Measurements from ENCODE around the gene SLC35B2. TPM values are rescaled to one million over a fixed set of nuclear protein-coding genes. Genes with fewer than 3 reads are reported as not detected.

SLC35B2 gene
- total and polyA plus RNA-seq, 10 of the 15 experiments (the other 5 are each of a cell fraction or from before 2014, with no cell fraction given), result 11.3 to 45.4 (median 33.8) TPM

DNA sequence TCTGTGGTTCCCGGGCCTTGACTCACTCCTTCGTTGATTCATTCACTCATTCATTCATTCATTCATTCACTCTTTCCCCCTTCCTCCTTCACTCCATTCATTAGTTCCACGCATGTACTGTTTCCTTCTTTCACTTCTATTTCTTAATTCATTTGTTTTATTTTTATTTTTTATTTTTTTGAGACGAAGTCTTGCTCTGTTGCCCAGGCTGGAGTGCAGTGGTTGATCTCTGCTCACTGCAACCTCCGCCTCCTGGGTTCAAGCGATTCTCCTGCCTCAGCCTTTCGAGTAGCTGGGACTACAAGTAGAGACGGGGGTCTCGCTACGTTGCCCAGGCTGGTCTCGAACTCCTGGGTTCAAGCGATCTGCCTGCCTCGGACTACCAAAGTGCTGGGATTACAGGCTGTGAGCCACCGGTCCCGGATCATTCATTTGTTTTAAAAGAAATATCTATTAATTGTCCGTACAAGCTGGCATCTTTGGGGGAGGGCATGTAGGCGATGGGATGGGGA, 8.4 kb upstream of the SLC35B2 start:
- FAIRE-seq, result no peak
- peaks cover 48% of the 10 kb centered on the region for H3K79me2 ChIP-seq (ENCODE audit: control insufficient read depth, insufficient read depth, low read length)
- SMC1A ChIA-PET (ENCODE audit: uncharacterized antibody, unreplicated experiment), result interaction anchor here (3.0 to 4.6 kb wide), 2 partner anchors 72 to 93 kb away, joined by 11 to 79 read pairs; no protein-coding TSS in a partner anchor
- intact Hi-C loops (cut with micrococcal nuclease; ENCODE audit: unreplicated experiment) (loop anchor here (2.0 kb wide), 1 partner anchor 47 kb away; the partner anchor contains the start of gene AARS2), in situ Hi-C loops (cut with MboI) (loop anchor here (5.0 kb wide), 1 partner anchor 72 kb away; no protein-coding TSS in a partner anchor)
- no peak for DNase-seq (ENCODE audit: low read depth, low spot score)
- peak overlapping the region; percentile 99 for H3K27ac ChIP-seq (ENCODE audit: control insufficient read depth, insufficient read depth)
- H2AFZ ChIP-seq (ENCODE audit: control insufficient read depth, low read depth, low read length), result peak overlapping the region; percentile 33
- H3K4me3 ChIP-seq, result peak overlapping the region; percentile 61
- peak overlapping the region; percentile 99 for H3K4me2 ChIP-seq (ENCODE audit: control insufficient read depth, insufficient read depth)
- no TSS peak for BruUV-seq (replicated peaks)
- no peak for ATAC-seq
- RAD21 ChIA-PET (ENCODE audit: unreplicated experiment), result interaction anchor here (1.3 to 3.2 kb wide), 4 partner anchors 9 to 93 kb away, joined by 3 to 20 read pairs (median 6); no protein-coding TSS in a partner anchor
- peaks cover 44% of the 10 kb centered on the region for H3K4me1 ChIP-seq (ENCODE audit: control insufficient read depth, insufficient read depth, low read length)
- H3K27me3 ChIP-seq (replicated peaks in 1 of 2; ENCODE audit: control insufficient read depth in 2 of 2, insufficient read depth in 2 of 2, low read length in 1 of 2), result peaks cover 0 to 2% of the 10 kb centered on the region in 2 experiments; a peak in 1 of 4 replicates
- CTCF ChIA-PET, result interaction anchor here (0.6 to 6.3 kb wide), 9 partner anchors 11 to 193 kb away, joined by 3 to 163 read pairs (median 22); partner anchors contain the start of genes AARS2 and SLC35B2
- H3K9ac ChIP-seq (ENCODE audit: control insufficient read depth, insufficient read depth, low read length), result peak overlapping the region; percentile 62
- H3K36me3 ChIP-seq (ENCODE audit: control insufficient read depth in 2 of 2, insufficient read depth in 2 of 2, low read length in 1 of 2), result peaks cover 0 to 2% of the 10 kb centered on the region in 2 experiments; a peak in 1 of 4 replicates
- H3K9me3 ChIP-seq (replicated peaks; ENCODE audit: control insufficient read depth, insufficient read depth, low read length), result no peaks in the 10 kb centered on the region
- H4K20me1 ChIP-seq (ENCODE audit: control insufficient read depth, insufficient read depth), result no peaks in the 10 kb centered on the region
- 16% methylated on average over 17 of the region's 17 CpGs for WGBS (ENCODE audit: insufficient coverage, insufficient replicate concordance, low lambda C conversion rate, missing lambda C conversion rate)
- POLR2A ChIA-PET, result interaction anchor here (0.7 to 1.7 kb wide), 3 partner anchors 9 to 165 kb away, joined by 3 to 6 read pairs (median 5); partner anchors contain the start of genes HSP90AB1 and SLC35B2
- peak; percentile 20; the same call in 1 of the 2 replicates for TF ChIP-seq MTA2 (IDR thresholded peaks at IDR 0.05; ENCODE audit: low read depth)
- TF ChIP-seq HDGF (IDR thresholded peaks at IDR 0.05), result peak; percentile 95
- TF ChIP-seq MYC (IDR thresholded peaks at IDR 0.05; ENCODE audit: insufficient read depth, insufficient read length, insufficient replicate concordance, low read length, severe bottlenecking), result no peak
- peak; percentile 7 to 29; a peak in 2 of 4 replicates for TF ChIP-seq IKZF2 (IDR thresholded peaks at IDR 0.05)
- TF ChIP-seq EP300 (IDR thresholded peaks at IDR 0.05; ENCODE audit: borderline replicate concordance in 1 of 2, control insufficient read depth in 1 of 2, low read depth in 2 of 2, low read length in 2 of 2), result no peak
- TF ChIP-seq SPI1 (IDR thresholded peaks at IDR 0.05; ENCODE audit: borderline replicate concordance, insufficient read depth, low read depth, low read length), result peak; percentile 7; the same call in 1 of the 2 replicates
- TF ChIP-seq, protein P1, sequence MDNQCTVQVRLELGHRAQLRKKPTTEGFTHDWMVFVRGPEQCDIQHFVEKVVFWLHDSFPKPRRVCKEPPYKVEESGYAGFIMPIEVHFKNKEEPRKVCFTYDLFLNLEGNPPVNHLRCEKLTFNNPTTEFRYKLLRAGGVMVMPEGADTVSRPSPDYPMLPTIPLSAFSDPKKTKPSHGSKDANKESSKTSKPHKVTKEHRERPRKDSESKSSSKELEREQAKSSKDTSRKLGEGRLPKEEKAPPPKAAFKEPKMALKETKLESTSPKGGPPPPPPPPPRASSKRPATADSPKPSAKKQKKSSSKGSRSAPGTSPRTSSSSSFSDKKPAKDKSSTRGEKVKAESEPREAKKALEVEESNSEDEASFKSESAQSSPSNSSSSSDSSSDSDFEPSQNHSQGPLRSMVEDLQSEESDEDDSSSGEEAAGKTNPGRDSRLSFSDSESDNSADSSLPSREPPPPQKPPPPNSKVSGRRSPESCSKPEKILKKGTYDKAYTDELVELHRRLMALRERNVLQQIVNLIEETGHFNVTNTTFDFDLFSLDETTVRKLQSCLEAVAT (IDR thresholded peaks at IDR 0.05), result peak; percentile 44; the same call in 1 of the 2 replicates
- peak; percentile 91 for TF ChIP-seq NBN (IDR thresholded peaks at IDR 0.05)
- TF ChIP-seq ATF7 (IDR thresholded peaks at IDR 0.05; ENCODE audit: low read depth), result peak; percentile 73
- TF ChIP-seq, protein P2, sequence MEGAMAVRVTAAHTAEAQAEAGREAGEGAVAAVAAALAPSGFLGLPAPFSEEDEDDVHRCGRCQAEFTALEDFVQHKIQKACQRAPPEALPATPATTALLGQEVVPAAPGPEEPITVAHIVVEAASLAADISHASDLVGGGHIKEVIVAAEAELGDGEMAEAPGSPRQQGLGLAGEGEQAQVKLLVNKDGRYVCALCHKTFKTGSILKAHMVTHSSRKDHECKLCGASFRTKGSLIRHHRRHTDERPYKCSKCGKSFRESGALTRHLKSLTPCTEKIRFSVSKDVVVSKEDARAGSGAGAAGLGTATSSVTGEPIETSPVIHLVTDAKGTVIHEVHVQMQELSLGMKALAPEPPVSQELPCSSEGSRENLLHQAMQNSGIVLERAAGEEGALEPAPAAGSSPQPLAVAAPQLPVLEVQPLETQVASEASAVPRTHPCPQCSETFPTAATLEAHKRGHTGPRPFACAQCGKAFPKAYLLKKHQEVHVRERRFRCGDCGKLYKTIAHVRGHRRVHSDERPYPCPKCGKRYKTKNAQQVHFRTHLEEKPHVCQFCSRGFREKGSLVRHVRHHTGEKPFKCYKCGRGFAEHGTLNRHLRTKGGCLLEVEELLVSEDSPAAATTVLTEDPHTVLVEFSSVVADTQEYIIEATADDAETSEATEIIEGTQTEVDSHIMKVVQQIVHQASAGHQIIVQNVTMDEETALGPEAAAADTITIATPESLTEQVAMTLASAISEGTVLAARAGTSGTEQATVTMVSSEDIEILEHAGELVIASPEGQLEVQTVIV (IDR thresholded peaks at IDR 0.05; ENCODE audit: borderline replicate concordance, partially characterized antibody), result no peak
- TF ChIP-seq, protein P3, sequence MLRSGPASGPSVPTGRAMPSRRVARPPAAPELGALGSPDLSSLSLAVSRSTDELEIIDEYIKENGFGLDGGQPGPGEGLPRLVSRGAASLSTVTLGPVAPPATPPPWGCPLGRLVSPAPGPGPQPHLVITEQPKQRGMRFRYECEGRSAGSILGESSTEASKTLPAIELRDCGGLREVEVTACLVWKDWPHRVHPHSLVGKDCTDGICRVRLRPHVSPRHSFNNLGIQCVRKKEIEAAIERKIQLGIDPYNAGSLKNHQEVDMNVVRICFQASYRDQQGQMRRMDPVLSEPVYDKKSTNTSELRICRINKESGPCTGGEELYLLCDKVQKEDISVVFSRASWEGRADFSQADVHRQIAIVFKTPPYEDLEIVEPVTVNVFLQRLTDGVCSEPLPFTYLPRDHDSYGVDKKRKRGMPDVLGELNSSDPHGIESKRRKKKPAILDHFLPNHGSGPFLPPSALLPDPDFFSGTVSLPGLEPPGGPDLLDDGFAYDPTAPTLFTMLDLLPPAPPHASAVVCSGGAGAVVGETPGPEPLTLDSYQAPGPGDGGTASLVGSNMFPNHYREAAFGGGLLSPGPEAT (IDR thresholded peaks at IDR 0.05; ENCODE audit: low read depth), result peak; percentile 55; the same call in 1 of the 2 replicates
- 0 out of 4 replicates have a peak, but pooled peaks of 1 of the 2 experiments have one; percentile 2 for TF ChIP-seq BHLHE40 (IDR thresholded peaks at IDR 0.05; ENCODE audit: borderline replicate concordance in 1 of 2, low read depth in 2 of 2, low read length in 1 of 2)
- TF ChIP-seq, protein P4, sequence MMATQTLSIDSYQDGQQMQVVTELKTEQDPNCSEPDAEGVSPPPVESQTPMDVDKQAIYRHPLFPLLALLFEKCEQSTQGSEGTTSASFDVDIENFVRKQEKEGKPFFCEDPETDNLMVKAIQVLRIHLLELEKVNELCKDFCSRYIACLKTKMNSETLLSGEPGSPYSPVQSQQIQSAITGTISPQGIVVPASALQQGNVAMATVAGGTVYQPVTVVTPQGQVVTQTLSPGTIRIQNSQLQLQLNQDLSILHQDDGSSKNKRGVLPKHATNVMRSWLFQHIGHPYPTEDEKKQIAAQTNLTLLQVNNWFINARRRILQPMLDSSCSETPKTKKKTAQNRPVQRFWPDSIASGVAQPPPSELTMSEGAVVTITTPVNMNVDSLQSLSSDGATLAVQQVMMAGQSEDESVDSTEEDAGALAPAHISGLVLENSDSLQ (IDR thresholded peaks at IDR 0.05), result peak; percentile 32
- TF ChIP-seq ZNF24 (IDR thresholded peaks at IDR 0.05), result peak; percentile 100
- no peak for TF ChIP-seq KDM1A (IDR thresholded peaks at IDR 0.05; ENCODE audit: borderline replicate concordance)
- TF ChIP-seq ZNF622 (IDR thresholded peaks at IDR 0.05), result no peak

All from GM12878 (cell line).